Measurements from ENCODE around the gene RPL27A.

Gene RPL27A

DNA sequence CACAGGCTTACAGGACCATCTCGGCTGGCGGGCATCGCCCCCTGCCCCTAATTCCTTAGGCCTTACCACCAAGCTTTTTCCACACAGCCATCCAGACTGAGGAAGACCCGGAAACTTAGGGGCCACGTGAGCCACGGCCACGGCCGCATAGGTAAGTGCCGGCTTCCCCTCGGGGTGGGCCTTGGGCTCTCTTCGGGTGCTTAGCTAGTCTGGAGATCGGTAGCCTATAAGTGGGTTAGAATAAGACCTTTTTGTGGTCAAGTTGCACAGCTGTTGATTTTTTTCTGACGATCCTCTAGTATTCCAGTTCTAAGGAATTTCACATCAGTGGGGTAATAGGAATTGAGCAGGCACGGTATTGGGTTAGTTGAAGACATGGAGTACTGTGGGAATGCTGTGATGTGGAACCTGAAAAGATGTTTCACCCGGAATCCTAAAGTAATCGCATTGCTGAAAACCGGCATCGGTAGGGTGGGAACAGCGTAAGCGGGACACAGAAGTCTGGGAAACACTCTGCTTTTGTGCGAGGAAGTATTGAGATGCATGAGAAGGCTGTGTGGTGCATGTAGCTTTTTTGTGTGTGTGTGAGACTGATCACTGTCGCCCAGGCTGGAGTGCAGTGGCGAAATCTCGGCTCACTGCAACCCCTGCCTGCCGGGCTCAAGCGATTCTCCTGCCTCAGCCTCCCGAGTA is 669 bp downstream of the RPL27A start:
- peak overlapping the region; percentile 90 to 99 (median 96) for H3K4me2 ChIP-seq
- TF ChIP-seq Cebpa-rat (IDR thresholded peaks at IDR 0.05) = no peak
- peak overlapping the region; percentile 83 to 100 (median 92) for H3K4me3 ChIP-seq
- H4K20me1 ChIP-seq = peaks cover 22 to 52% (median 46%) of the 10 kb centered on the region in 11 experiments; a peak in 20 of 22 replicates
- H3K9ac ChIP-seq = peak overlapping the region; percentile 97 to 100 (median 99)
- peaks cover 47 to 54% (median 52%) of the 10 kb centered on the region in 10 experiments for H3K4me1 ChIP-seq
- no peaks in the 10 kb centered on the region for H3K27me3 ChIP-seq
- no peaks in the 10 kb centered on the region for H3K9me3 ChIP-seq (replicated peaks in 1 of 11)
- H3K27ac ChIP-seq = peak overlapping the region; percentile 97 to 100 (median 99)
- peaks cover 40 to 60% (median 47%) of the 10 kb centered on the region in 11 experiments for H3K36me3 ChIP-seq

DNA sequence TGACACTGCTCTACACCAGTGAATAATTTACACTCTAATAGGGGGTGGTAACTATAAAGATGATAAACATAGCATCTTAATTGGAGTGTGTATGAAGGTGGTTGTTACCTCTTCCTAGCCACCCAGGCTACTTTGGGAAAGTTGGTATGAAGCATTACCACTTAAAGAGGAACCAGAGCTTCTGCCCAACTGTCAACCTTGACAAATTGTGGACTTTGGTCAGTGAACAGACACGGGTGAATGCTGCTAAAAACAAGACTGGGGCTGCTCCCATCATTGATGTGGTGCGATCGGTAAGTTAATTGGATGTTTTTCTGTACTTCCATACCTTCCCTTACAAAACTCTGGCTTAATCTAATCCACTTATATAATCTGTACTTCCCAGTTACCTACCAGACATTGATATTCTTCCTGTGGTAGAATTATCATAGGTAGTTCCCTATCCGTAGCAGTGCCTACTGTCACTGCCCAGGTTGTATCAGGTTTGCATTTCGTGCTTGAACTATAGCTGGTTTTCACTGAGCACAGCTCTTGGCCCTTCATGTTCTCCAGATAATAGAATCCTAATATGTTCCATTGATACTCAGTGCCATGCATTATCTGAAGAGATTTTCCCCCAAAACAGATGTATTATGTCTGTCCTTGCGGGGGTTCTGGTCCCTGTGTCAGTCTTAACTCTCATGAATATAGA is 2.2 kb downstream of the RPL27A start:
- peaks cover 55 to 68% (median 63%) of the 10 kb centered on the region in 10 experiments for H3K4me1 ChIP-seq
- peak overlapping the region; percentile 90 to 99 (median 96) for H3K4me2 ChIP-seq
- H3K27ac ChIP-seq = peak overlapping the region in 9 of 11 experiments; percentile 97 to 100 (median 99); a peak in 12 of 22 replicates
- peaks cover 39 to 58% (median 48%) of the 10 kb centered on the region in 11 experiments for H3K36me3 ChIP-seq
- no peaks in the 10 kb centered on the region for H3K9me3 ChIP-seq (replicated peaks in 1 of 11)
- peaks cover 22 to 67% (median 46%) of the 10 kb centered on the region in 11 experiments; a peak in 20 of 22 replicates for H4K20me1 ChIP-seq
- peak overlapping the region; percentile 97 to 100 (median 99) for H3K9ac ChIP-seq
- H3K4me3 ChIP-seq = peak overlapping the region; percentile 83 to 100 (median 92)
- no peaks in the 10 kb centered on the region for H3K27me3 ChIP-seq
- TF ChIP-seq Cebpa-rat (IDR thresholded peaks at IDR 0.05) = no peak

DNA sequence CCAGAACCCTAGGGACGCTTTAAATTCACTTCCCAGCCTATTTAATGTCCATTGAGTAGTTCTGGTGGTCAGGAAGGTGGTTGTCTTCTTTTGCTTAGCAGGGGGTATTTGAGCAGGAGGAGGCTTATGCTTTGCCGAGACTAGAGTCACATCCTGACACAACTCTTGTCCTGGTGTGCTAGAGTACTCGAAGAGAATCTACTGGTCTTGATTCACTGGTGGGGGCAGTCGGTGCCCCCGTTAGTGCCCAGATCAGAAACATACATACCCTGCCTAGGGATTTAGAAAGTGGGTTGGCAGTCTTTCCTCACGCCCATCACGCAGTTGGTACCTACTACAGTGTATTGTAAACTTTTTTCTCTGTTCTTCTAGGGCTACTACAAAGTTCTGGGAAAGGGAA is 2.7 kb downstream of the RPL27A start:
- Histone ChIP-seq H3K36me3 (peaks cover 41 to 64% (median 54%) of the 10 kb centered on the region in 11 experiments), H3K4me2 (peak overlapping the region; percentile 90 to 99 (median 96)), H3K9ac (peak overlapping the region; percentile 97 to 100 (median 99); a peak in 21 of 22 replicates), H3K9me3 (replicated peaks in 1 of 11) (no peaks in the 10 kb centered on the region), H3K4me1 (peaks cover 58 to 71% (median 67%) of the 10 kb centered on the region in 10 experiments), H4K20me1 (peaks cover 22 to 72% (median 46%) of the 10 kb centered on the region in 11 experiments; a peak in 20 of 22 replicates), H3K4me3 (peak overlapping the region in 9 of 10 experiments; percentile 83 to 100 (median 92); a peak in 17 of 20 replicates), H3K27ac (peak overlapping the region in 4 of 11 experiments; percentile 36 to 99 (median 69); a peak in 7 of 22 replicates), H3K27me3 (no peaks in the 10 kb centered on the region)
- no peak for TF ChIP-seq Cebpa-rat (IDR thresholded peaks at IDR 0.05)

DNA sequence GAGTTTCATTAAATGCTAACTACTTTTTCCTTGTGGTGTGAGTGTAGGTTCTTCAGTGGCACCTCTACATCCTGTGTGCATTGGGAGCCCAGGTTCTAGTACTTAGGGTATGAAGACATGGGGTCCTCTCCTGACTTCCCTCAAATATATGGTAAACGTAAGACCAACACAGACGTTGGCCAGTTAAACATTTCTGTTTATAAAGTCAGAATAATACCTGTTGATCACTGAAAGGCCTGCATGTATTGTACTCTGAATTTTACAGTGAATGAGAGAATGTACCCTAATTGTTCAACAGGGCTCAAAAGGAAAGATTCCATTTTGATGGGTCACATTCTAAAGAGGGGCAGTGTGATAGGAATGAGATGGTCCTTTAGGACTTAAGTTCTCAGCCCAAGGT is 3.2 kb downstream of the RPL27A start:
- H4K20me1 ChIP-seq = peaks cover 22 to 78% (median 46%) of the 10 kb centered on the region in 11 experiments; a peak in 20 of 22 replicates
- TF ChIP-seq Cebpa-rat (IDR thresholded peaks at IDR 0.05) = no peak
- no peaks in the 10 kb centered on the region for H3K9me3 ChIP-seq (replicated peaks in 1 of 11)
- H3K9ac ChIP-seq = peak overlapping the region in 8 of 11 experiments; percentile 98 to 100 (median 99); a peak in 15 of 22 replicates
- H3K27me3 ChIP-seq = no peaks in the 10 kb centered on the region
- peaks cover 58 to 72% (median 67%) of the 10 kb centered on the region in 10 experiments for H3K4me1 ChIP-seq
- H3K4me3 ChIP-seq = peak overlapping the region in 8 of 10 experiments; percentile 83 to 100 (median 94); a peak in 13 of 20 replicates
- peaks cover 41 to 69% (median 59%) of the 10 kb centered on the region in 11 experiments for H3K36me3 ChIP-seq
- peak overlapping the region; percentile 90 to 99 (median 96) for H3K4me2 ChIP-seq
- peak overlapping the region in 3 of 11 experiments; percentile 36 to 99 (median 99); a peak in 3 of 22 replicates for H3K27ac ChIP-seq

DNA sequence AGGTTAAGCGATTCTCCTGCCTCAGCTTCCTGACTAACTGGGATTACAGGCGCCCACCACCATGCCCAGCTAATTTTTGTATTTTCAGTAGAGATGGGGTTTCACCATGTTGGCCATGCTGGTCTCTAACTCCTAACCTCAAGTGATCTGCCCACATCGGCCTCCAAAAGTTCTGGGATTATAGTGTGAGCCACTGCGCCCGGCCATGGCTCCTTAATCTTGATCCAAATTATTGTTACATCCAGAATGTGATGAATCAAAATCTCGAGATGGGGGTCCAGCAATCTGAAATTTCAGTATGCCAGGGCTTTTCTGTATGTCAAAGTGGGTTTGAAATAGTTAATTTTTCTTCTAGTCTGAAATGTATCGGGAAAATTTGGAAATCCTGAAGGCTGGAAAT is 3.7 kb downstream of the RPL27A start:
- H4K20me1 ChIP-seq = peaks cover 22 to 82% (median 46%) of the 10 kb centered on the region in 11 experiments; a peak in 20 of 22 replicates
- peaks cover 59 to 72% (median 67%) of the 10 kb centered on the region in 10 experiments for H3K4me1 ChIP-seq
- peak overlapping the region in 6 of 10 experiments; percentile 72 to 100 (median 92); a peak in 3 of 20 replicates for H3K4me3 ChIP-seq
- H3K9me3 ChIP-seq (replicated peaks in 1 of 11) = no peaks in the 10 kb centered on the region
- peak overlapping the region in 10 of 11 experiments; percentile 90 to 99 (median 96); a peak in 20 of 22 replicates for H3K4me2 ChIP-seq
- H3K36me3 ChIP-seq = peaks cover 41 to 73% (median 64%) of the 10 kb centered on the region in 11 experiments
- H3K27me3 ChIP-seq = no peaks in the 10 kb centered on the region
- no peak for TF ChIP-seq Cebpa-rat (IDR thresholded peaks at IDR 0.05)
- peak overlapping the region in 6 of 11 experiments; percentile 22 to 100 (median 98); a peak in 5 of 22 replicates for H3K9ac ChIP-seq
- peak overlapping the region in 4 of 11 experiments; percentile 1 to 36 (median 12); a peak in 1 of 22 replicates for H3K27ac ChIP-seq

DNA sequence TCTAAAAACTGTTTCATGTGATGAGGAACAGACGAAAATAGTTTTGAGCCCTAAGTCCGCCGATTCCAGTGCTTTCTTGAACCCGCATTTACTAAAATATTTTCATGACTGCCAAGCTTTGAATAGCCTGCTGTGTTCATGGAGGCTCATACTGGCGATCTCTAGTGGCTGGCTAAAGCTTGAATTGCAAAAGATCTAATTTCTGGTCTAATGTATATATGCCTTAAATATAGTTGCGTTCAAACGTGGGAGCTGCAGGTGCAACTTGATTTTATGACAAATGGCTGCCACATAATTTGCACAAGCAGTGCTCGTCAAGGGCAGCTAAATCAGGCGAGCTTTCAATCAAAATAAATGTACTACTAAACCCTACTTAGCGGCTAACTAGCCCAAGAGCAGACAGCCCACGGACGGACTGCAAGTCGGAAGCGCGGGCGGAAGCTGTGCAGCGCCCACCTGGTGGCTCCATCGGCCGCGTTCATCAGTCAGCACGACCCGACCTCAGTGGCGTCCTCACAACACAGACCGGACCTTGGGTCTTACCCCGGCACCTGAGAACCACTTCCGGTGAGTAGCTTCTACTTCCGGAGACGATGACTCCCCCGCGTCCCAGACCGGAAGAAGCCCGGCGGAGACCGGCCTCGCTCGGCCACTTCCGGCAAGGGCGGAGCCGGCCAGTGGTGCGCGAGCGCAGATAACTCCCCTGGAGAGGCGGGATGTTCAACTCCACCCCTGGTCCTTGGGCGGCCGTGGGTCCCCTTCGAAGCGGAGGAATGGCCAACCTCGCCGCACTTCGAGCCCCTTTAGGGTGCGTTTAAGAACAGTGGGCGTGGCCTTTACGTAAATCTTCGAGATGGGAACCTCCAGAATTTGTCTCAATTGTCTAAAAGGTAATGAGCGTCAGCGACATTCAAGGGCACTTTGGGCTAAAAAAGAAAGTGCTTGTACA is 6.1 kb downstream of the RPL27A start:
- Histone ChIP-seq H3K4me1 (peaks cover 64 to 89% (median 83%) of the 10 kb centered on the region in 10 experiments), H3K4me2 (peak overlapping the region; percentile 90 to 99 (median 96)), H3K9me3 (replicated peaks in 1 of 11) (no peaks in the 10 kb centered on the region), H4K20me1 (peaks cover 20 to 98% (median 47%) of the 10 kb centered on the region in 11 experiments; a peak in 20 of 22 replicates), H3K27me3 (no peaks in the 10 kb centered on the region), H3K36me3 (peaks cover 37 to 89% (median 72%) of the 10 kb centered on the region in 11 experiments), H3K4me3 (peak overlapping the region; percentile 49 to 72 (median 62)), H3K9ac (peak overlapping the region; percentile 41 to 79 (median 70)), H3K27ac (peak overlapping the region; percentile 42 to 77 (median 66); a peak in 21 of 22 replicates)
- no peak for TF ChIP-seq Cebpa-rat (IDR thresholded peaks at IDR 0.05)

DNA sequence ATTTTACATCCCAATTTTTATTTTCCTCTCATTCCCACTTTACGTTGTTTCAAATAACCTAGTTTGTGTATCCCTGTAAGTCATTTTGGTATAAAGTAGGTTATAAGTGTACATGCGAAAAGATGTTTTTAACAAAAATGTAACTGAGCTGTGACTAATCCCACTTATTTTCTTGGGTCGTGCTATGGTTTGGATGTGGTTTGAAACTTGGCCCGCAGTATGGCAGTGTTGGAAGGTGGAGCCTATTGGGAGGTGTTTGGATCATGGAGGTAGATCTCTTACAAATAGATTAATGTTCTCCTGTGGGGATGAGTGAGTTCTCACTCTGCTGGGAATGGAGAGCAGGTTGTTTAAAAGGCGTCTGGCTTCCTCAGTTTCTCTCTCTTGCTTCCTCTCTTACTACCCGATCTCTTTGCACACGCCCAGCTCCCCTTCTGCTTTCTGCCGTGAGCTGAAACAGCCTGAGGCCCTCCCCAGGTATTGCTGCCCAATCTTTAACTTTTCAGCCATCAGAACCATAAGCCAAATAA is 7.2 kb downstream of the RPL27A start:
- H3K4me3 ChIP-seq = peak overlapping the region in 6 of 10 experiments; percentile 59 to 72 (median 63); a peak in 7 of 20 replicates
- no peak for TF ChIP-seq Cebpa-rat (IDR thresholded peaks at IDR 0.05)
- H3K36me3 ChIP-seq = peaks cover 26 to 89% (median 63%) of the 10 kb centered on the region in 11 experiments

More for the DNA sequence above, 7.2 kb downstream of the RPL27A start:
- Histone ChIP-seq H4K20me1 (peaks cover 11 to 98% (median 36%) of the 10 kb centered on the region in 11 experiments; a peak in 20 of 22 replicates), H3K4me2 (peak overlapping the region in 10 of 11 experiments; percentile 90 to 99 (median 96); a peak in 18 of 22 replicates), H3K27me3 (no peaks in the 10 kb centered on the region), H3K9me3 (replicated peaks in 1 of 11) (no peaks in the 10 kb centered on the region), H3K9ac (no peak overlapping the region), H3K4me1 (peaks cover 53 to 86% (median 81%) of the 10 kb centered on the region in 10 experiments), H3K27ac (no peak overlapping the region)

Measured in BLaER1 treated with 17β-estradiol and CSF1 and Interleukin-3, amounts not matched to agents 10 nM and 100 nM (cell line).